Hepatocyte (in vitro differentiated cells): ENCODE results near the gene RDH5. TPM values are rescaled to one million over a fixed set of nuclear protein-coding genes. Genes with fewer than 3 reads are reported as not detected.

ENCODE experiments used
- DNase-seq: peaks from one replicate; pipeline ENCODE4 v3.0.0-alpha.2; 2016; ENCODE audit warnings: low spot score
- H2AFZ ChIP-seq: fragments of 200-600 bp; sonication (generic); 2 replicates; pipeline ENCODE4 v1.6.0; 2016; ENCODE audit warnings: antibody characterized with exemption, mild to moderate bottlenecking
- H3K27ac ChIP-seq: fragments of 200-600 bp; sonication (generic); 2 replicates; pipeline ENCODE4 v1.5.1; 2016; ENCODE audit warnings: mild to moderate bottlenecking
- H3K27me3 ChIP-seq: fragments of 200-600 bp; sonication (generic); 2 replicates; pipeline ENCODE4 v1.6.1; 2016
- H3K36me3 ChIP-seq: fragments of 200-600 bp; sonication (generic); replicated peaks from 2 replicates; pipeline ENCODE4 v1.5.1; 2016; ENCODE audit warnings: low read depth; ENCODE audit not compliant: insufficient read depth
- H3K4me1 ChIP-seq: fragments of 200-600 bp; sonication (generic); 2 replicates; pipeline ENCODE4 v1.5.1; 2016; ENCODE audit warnings: mild to moderate bottlenecking, moderate library complexity; ENCODE audit not compliant: insufficient read depth
- H3K4me2 ChIP-seq: fragments of 200-600 bp; sonication (generic); 2 replicates; pipeline ENCODE4 v1.6.0; 2016
- H3K4me3 ChIP-seq: fragments of 200-600 bp; sonication (generic); 2 replicates; pipeline ENCODE4 v1.5.1; 2016; ENCODE audit warnings: mild to moderate bottlenecking
- H3K79me2 ChIP-seq: fragments of 200-600 bp; sonication (generic); 2 replicates; pipeline ENCODE4 v1.6.0; 2017; ENCODE audit warnings: mild to moderate bottlenecking
- H3K9me2 ChIP-seq: fragments of 200-600 bp; sonication (generic); replicated peaks from 2 replicates; pipeline ENCODE4 v1.6.0; 2017; ENCODE audit warnings: mild to moderate bottlenecking; ENCODE audit not compliant: insufficient read depth
- H3K9me3 ChIP-seq: fragments of 200-600 bp; sonication (generic); 2 replicates; pipeline ENCODE4 v1.5.1; 2016; ENCODE audit warnings: low read depth, mild to moderate bottlenecking
- H4K20me1 ChIP-seq: fragments of 200-600 bp; sonication (generic); 2 replicates; pipeline ENCODE4 v1.6.0; 2016; ENCODE audit warnings: mild to moderate bottlenecking; ENCODE audit not compliant: insufficient read depth, poor library complexity, severe bottlenecking
- EZH2 ChIP-seq: fragments of 200-600 bp; sonication (generic); IDR thresholded peaks from 2 replicates; pipeline ENCODE4 v1.6.1; 2016; ENCODE audit warnings: antibody characterized with exemption, mild to moderate bottlenecking, borderline replicate concordance
- EZH2phosphoT487 ChIP-seq: fragments of 200-600 bp; sonication (generic); IDR thresholded peaks from one replicate; pipeline ENCODE4 v1.6.1; 2018; ENCODE audit warnings: antibody characterized with exemption, mild to moderate bottlenecking, low read depth, moderate library complexity; ENCODE audit not compliant: unreplicated experiment, severe bottlenecking
- WGBS: methylation state at CpG from one replicate; pipeline ENCODE4 v1.1.6; 2016; ENCODE audit warnings: low lambda C conversion rate; ENCODE audit errors: missing lambda C conversion rate; 5-methylcytosine and 5-hydroxymethylcytosine counted together
- polyA plus RNA-seq: library from polyadenylated mRNA; unstranded; fragments of >200 nt; fragmentation: Nextera tagmentation; extraction: Ambion mirVana; gene quantifications from 2 replicates; pipeline ENCODE4 v1.2.1, GENCODE V29; 2016
- small RNA-seq: library from RNA; depleted of rRNA; stranded (forward); fragments of <200 nt; gene quantifications from one replicate; pipeline ENCODE3, GENCODE V24; 2014
- total RNA-seq: library from RNA; depleted of rRNA; stranded (reverse); fragments of >200 nt; gene quantifications from 2 replicates; pipeline ENCODE4 v1.2.3, GENCODE V29; 2014
- TF ChIP-seq, protein P1 (sequence below): fragments of 200-600 bp; sonication (generic); IDR thresholded peaks from 2 replicates; pipeline ENCODE4 v1.5.1; 2016; ENCODE audit warnings: antibody characterized with exemption, mild to moderate bottlenecking; ENCODE audit not compliant: poor library complexity

Gene RDH5
- total and polyA plus RNA-seq, 2 experiments from 2014 or later, result 36.2 to 43.7 TPM

- Histone ChIP-seq H3K4me3 (no peak overlapping the region), H4K20me1 (peaks cover 3% of the 10 kb centered on the region), H3K36me3 (no peaks in the 10 kb centered on the region), H3K27me3 (no peaks in the 10 kb centered on the region), H3K9me3 (no peaks in the 10 kb centered on the region), H2AFZ (no peak overlapping the region), H3K9me2 (no peaks in the 10 kb centered on the region), H3K4me2 (no peak overlapping the region), H3K4me1 (no peaks in the 10 kb centered on the region), H3K79me2 (peaks cover 31% of the 10 kb centered on the region), H3K27ac (no peak overlapping the region)
- WGBS, result 63% methylated on average over 6 of the region's 6 CpGs
- no peak for DNase-seq
- TF ChIP-seq EZH2phosphoT487 (no peak), EZH2 (no peak)
- TF ChIP-seq, protein P1, sequence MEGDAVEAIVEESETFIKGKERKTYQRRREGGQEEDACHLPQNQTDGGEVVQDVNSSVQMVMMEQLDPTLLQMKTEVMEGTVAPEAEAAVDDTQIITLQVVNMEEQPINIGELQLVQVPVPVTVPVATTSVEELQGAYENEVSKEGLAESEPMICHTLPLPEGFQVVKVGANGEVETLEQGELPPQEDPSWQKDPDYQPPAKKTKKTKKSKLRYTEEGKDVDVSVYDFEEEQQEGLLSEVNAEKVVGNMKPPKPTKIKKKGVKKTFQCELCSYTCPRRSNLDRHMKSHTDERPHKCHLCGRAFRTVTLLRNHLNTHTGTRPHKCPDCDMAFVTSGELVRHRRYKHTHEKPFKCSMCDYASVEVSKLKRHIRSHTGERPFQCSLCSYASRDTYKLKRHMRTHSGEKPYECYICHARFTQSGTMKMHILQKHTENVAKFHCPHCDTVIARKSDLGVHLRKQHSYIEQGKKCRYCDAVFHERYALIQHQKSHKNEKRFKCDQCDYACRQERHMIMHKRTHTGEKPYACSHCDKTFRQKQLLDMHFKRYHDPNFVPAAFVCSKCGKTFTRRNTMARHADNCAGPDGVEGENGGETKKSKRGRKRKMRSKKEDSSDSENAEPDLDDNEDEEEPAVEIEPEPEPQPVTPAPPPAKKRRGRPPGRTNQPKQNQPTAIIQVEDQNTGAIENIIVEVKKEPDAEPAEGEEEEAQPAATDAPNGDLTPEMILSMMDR, result no peak
Measured at GRCh38 chr12:55771736-55772135, 51.5 kb downstream of the RDH5 start.

Small RNA genes lying within 50 kb of the gene (small RNA-seq; reads per million reads assigned to genes)
- not detected for gene AC009779.1
- not detected for gene RF00017

Other genes starting within 250 kb of the RDH5 start
- not detected in 2 replicates for gene OR6C68, start 228.0 kb upstream of the RDH5 start, total RNA-seq
- gene OR6C68, start 228.0 kb upstream of the RDH5 start, polyA plus RNA-seq, result not detected in 2 replicates
- not detected in 2 replicates for gene OR6C4, start 170.8 kb upstream of the RDH5 start, total RNA-seq
- not detected in 2 replicates for gene OR6C4, start 170.8 kb upstream of the RDH5 start, polyA plus RNA-seq
- not detected in 2 replicates for gene OR2AP1, start 147.9 kb upstream of the RDH5 start, total RNA-seq
- gene OR2AP1, start 147.9 kb upstream of the RDH5 start, polyA plus RNA-seq, result not detected in 2 replicates
- not detected in 2 replicates for gene OR10P1, start 83.5 kb upstream of the RDH5 start, total RNA-seq
- gene OR10P1, start 83.5 kb upstream of the RDH5 start, polyA plus RNA-seq, result not detected in 2 replicates
- gene ITGA7, start 12.5 kb upstream of the RDH5 start, total RNA-seq, result 13.0 and 15.2 TPM in 2 replicates
- gene ITGA7, start 12.5 kb upstream of the RDH5 start, polyA plus RNA-seq, result 18.9 and 22.8 TPM in 2 replicates
- gene BLOC1S1, start 4.3 kb upstream of the RDH5 start, total RNA-seq, result 159 and 177 TPM in 2 replicates
- 227 and 236 TPM in 2 replicates for gene BLOC1S1, start 4.3 kb upstream of the RDH5 start, polyA plus RNA-seq
- 1,401 and 1,504 TPM in 2 replicates for gene CD63, start 8.6 kb downstream of the RDH5 start, total RNA-seq
- 2,624 and 2,749 TPM in 2 replicates for gene CD63, start 8.6 kb downstream of the RDH5 start, polyA plus RNA-seq
- gene GDF11, start 22.7 kb downstream of the RDH5 start, total RNA-seq, result 7.9 and 10.8 TPM in 2 replicates
- 3.7 and 4.1 TPM in 2 replicates for gene GDF11, start 22.7 kb downstream of the RDH5 start, polyA plus RNA-seq
- gene SARNP, start 97.3 kb downstream of the RDH5 start, total RNA-seq, result 84.2 and 118 TPM in 2 replicates
- 103 and 117 TPM in 2 replicates for gene SARNP, start 97.3 kb downstream of the RDH5 start, polyA plus RNA-seq
- 28.6 and 34.2 TPM in 2 replicates for gene ORMDL2, start 97.6 kb downstream of the RDH5 start, total RNA-seq
- 93.0 and 106 TPM in 2 replicates for gene ORMDL2, start 97.6 kb downstream of the RDH5 start, polyA plus RNA-seq
- 29.4 and 43.4 TPM in 2 replicates for gene DNAJC14, start 109.2 kb downstream of the RDH5 start, total RNA-seq
- gene DNAJC14, start 109.2 kb downstream of the RDH5 start, polyA plus RNA-seq, result 24.5 and 26.5 TPM in 2 replicates
- gene MMP19, start 122.5 kb downstream of the RDH5 start, total RNA-seq, result 6.1 and 6.4 TPM in 2 replicates
- 10.8 and 16.4 TPM in 2 replicates for gene MMP19, start 122.5 kb downstream of the RDH5 start, polyA plus RNA-seq
- gene PYM1, start 207.5 kb downstream of the RDH5 start, total RNA-seq, result 33.7 and 44.5 TPM in 2 replicates
- 39.9 and 51.1 TPM in 2 replicates for gene PYM1, start 207.5 kb downstream of the RDH5 start, polyA plus RNA-seq
- 25.3 and 27.0 TPM in 2 replicates for gene DGKA, start 210.8 kb downstream of the RDH5 start, total RNA-seq
- 25.4 and 25.9 TPM in 2 replicates for gene DGKA, start 210.8 kb downstream of the RDH5 start, polyA plus RNA-seq
- 8.6 and 15.3 TPM in 2 replicates for gene PMEL, start 245.6 kb downstream of the RDH5 start, total RNA-seq
- gene PMEL, start 245.6 kb downstream of the RDH5 start, polyA plus RNA-seq, result 27.9 and 34.2 TPM in 2 replicates
- gene CDK2, start 246.4 kb downstream of the RDH5 start, total RNA-seq, result 26.6 and 31.1 TPM in 2 replicates
- gene CDK2, start 246.4 kb downstream of the RDH5 start, polyA plus RNA-seq, result 23.9 and 25.8 TPM in 2 replicates